Panc1 (cell line): ENCODE measurements around the gene PPFIA4. TPM values are rescaled to one million over a fixed set of nuclear protein-coding genes. Genes with fewer than 3 reads are reported as not detected.

ENCODE experiments used
- ATAC-seq: fragments of 200-7000 bp; cut with Tn5 transposase; 2 replicates; pipeline ENCODE4 v1.9.1; 2020; ENCODE audit warnings: mild to moderate bottlenecking, moderate library complexity
- BruUV-seq: library from RNA; stranded (reverse); fragments of 400-500 nt; replicated peaks from 2 replicates; lab custom pipeline; 2021; lab: Mats Ljungman, UMichigan
- CTCF ChIA-PET: fragments of 300-600 bp; sonication (Branson Sonifier 250); formaldehyde crosslinking; loops from one replicate; lab custom pipeline; 2022; ENCODE audit warnings: antibody characterized with exemption; lab: Charles Lee
- POLR2A ChIA-PET: fragments of 300-600 bp; sonication (Branson Sonifier 250); formaldehyde crosslinking; loops from one replicate; lab custom pipeline; 2022; ENCODE audit warnings: antibody characterized with exemption; lab: Charles Lee
- DNase-seq: peaks from one replicate; pipeline ENCODE4 v3.0.0-alpha.2; 2010; ENCODE audit warnings: low read depth, low spot score
- H3K27ac ChIP-seq: 2 replicates; pipeline ENCODE4 v1.5.1; 2011; ENCODE audit warnings: mild to moderate bottlenecking, low read length, inconsistent platforms
- H3K27me3 ChIP-seq: fragments of 200-500 bp; sonication (Bioruptor generic); 2 replicates; pipeline ENCODE4 v1.6.0; 2014; ENCODE audit warnings: low read length, inconsistent platforms; ENCODE audit not compliant: control insufficient read depth, insufficient read depth
- H3K36me3 ChIP-seq: fragments of 200-500 bp; sonication (Bioruptor generic); 2 replicates; pipeline ENCODE4 v1.5.1; 2014; ENCODE audit warnings: inconsistent platforms, mild to moderate bottlenecking, low read length, moderate library complexity; ENCODE audit not compliant: control insufficient read depth, insufficient read depth
- H3K4me1 ChIP-seq: 2 replicates; pipeline ENCODE4 v1.5.1; 2011; ENCODE audit warnings: inconsistent platforms, mild to moderate bottlenecking, low read length, moderate library complexity; ENCODE audit not compliant: control insufficient read depth, insufficient read depth
- H3K4me3 ChIP-seq, 2 experiments: 2 replicates each; pipeline ENCODE4 v1.5.1; 2011 to 2012; ENCODE audit warnings: low read depth in 2 of 2, low read length in 2 of 2, mild to moderate bottlenecking in 2 of 2, inconsistent platforms in 1 of 2, moderate library complexity in 1 of 2
- H3K9me3 ChIP-seq: fragments of 200-500 bp; sonication (Bioruptor generic); 2 replicates; pipeline ENCODE4 v1.5.1; 2014; ENCODE audit warnings: low read depth, mild to moderate bottlenecking, inconsistent platforms, low read length, moderate library complexity; ENCODE audit not compliant: control insufficient read depth, insufficient read depth
- POLR2AphosphoS5 ChIP-seq: IDR thresholded peaks from 2 replicates; pipeline ENCODE4 v1.6.1; 2012; ENCODE audit warnings: mild to moderate bottlenecking, low read depth, low read length, moderate library complexity
- SIN3A ChIP-seq: IDR thresholded peaks from 2 replicates; pipeline ENCODE4 v1.6.1; 2012; ENCODE audit warnings: low read depth, mild to moderate bottlenecking, low read length, moderate library complexity, borderline replicate concordance; ENCODE audit not compliant: insufficient read depth
- TCF7L2 ChIP-seq: IDR thresholded peaks from 2 replicates; pipeline ENCODE4 v1.6.1; 2011; ENCODE audit warnings: mild to moderate bottlenecking, low read depth, low read length, inconsistent platforms
- in situ Hi-C: cut with HindIII; loops from 2 replicates; pipeline ENCODE4 v1.10.0; 2016; ENCODE audit warnings: low sequenced_read_pairs, low pct_unique_long_range_greater_than_20kb
- intact Hi-C: fragments of 100-400 bp; cut with micrococcal nuclease; formaldehyde crosslinking; loops from one replicate; pipeline ENCODE4 v1.10.0; 2022; ENCODE audit not compliant: unreplicated experiment
- total RNA-seq: library from RNA; stranded (reverse); gene quantifications from one replicate; pipeline ENCODE4 v1.2.1, GENCODE V29; 2021; ENCODE audit not compliant: unreplicated experiment
- TF ChIP-seq, protein P1 (sequence below), 2 experiments: IDR thresholded peaks; 2 replicates each; pipeline ENCODE4 v1.6.1; 2011 to 2012; ENCODE audit warnings: low read depth in 2 of 2, control low read depth in 1 of 2, low read length in 1 of 2, mild to moderate bottlenecking in 1 of 2, moderate library complexity in 1 of 2; ENCODE audit not compliant: insufficient read depth in 1 of 2
- TF ChIP-seq, protein P2 (sequence below): fragments of 450-650 bp; IDR thresholded peaks from 2 replicates; pipeline ENCODE4 v1.5.1; 2017; ENCODE audit warnings: mild to moderate bottlenecking

PPFIA4 gene
- total RNA-seq, 1 experiment from 2014 or later = 1.9 TPM

DNA sequence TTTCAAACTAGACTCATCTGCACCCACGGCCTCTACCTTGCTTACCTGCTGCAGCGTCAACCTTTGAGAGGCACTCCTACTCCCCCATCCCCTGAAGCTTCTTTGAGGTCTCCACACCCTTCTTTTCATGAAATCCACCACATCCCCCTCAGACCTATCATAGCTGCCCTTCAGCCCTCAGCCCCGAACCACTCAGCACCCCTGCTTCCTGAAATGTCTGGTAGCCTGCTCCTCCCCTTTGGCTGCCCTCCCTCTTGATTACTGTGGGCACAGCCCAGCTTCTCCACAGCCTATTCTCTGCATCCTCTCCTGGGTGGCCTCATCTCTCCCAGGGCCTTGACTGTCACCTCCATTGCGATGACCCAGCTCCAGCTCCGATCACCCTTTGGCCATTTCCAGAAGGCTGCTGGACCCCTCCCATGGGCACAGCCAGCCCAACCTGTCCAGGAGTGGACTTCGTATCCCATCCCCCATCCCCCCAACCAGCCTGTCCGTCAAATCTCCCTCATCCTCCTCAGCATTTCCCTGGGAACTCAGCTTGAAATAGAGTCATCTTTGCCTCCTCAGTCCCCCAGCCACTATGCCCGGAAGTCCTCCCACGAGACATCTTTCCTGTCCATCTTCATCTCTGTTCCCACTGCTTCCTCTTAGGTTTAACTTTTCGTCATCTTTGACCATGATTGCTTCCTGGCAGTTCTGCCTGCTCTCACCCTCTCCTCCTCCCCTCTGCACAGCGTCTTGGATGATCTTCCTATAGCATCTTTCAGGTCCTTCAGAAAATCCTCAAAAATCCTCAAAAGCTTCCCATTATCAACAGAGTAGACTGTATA, 95.1 kb downstream of the PPFIA4 start:
- Histone ChIP-seq H3K4me1 (peaks cover 12% of the 10 kb centered on the region), H3K36me3 (no peaks in the 10 kb centered on the region), H3K9me3 (no peaks in the 10 kb centered on the region), H3K27ac (no peak overlapping the region), H3K27me3 (peaks cover 4% of the 10 kb centered on the region), H3K4me3 (no peak overlapping the region)
- ATAC-seq = no peak
- in situ Hi-C loops = no loop called here
- DNase-seq = no peak
- intact Hi-C loops = no loop called here
- ChIA-PET CTCF (interaction anchor here (0.6 to 1.4 kb wide), 4 partner anchors 81 to 506 kb away, joined by 3 to 7 read pairs (median 4); no protein-coding TSS in a partner anchor), POLR2A (no interaction called here)
- no TSS peak for BruUV-seq
- TF ChIP-seq TCF7L2 = no peak
- no peak for TF ChIP-seq SIN3A
- no peak for TF ChIP-seq POLR2AphosphoS5
- TF ChIP-seq, protein P1, sequence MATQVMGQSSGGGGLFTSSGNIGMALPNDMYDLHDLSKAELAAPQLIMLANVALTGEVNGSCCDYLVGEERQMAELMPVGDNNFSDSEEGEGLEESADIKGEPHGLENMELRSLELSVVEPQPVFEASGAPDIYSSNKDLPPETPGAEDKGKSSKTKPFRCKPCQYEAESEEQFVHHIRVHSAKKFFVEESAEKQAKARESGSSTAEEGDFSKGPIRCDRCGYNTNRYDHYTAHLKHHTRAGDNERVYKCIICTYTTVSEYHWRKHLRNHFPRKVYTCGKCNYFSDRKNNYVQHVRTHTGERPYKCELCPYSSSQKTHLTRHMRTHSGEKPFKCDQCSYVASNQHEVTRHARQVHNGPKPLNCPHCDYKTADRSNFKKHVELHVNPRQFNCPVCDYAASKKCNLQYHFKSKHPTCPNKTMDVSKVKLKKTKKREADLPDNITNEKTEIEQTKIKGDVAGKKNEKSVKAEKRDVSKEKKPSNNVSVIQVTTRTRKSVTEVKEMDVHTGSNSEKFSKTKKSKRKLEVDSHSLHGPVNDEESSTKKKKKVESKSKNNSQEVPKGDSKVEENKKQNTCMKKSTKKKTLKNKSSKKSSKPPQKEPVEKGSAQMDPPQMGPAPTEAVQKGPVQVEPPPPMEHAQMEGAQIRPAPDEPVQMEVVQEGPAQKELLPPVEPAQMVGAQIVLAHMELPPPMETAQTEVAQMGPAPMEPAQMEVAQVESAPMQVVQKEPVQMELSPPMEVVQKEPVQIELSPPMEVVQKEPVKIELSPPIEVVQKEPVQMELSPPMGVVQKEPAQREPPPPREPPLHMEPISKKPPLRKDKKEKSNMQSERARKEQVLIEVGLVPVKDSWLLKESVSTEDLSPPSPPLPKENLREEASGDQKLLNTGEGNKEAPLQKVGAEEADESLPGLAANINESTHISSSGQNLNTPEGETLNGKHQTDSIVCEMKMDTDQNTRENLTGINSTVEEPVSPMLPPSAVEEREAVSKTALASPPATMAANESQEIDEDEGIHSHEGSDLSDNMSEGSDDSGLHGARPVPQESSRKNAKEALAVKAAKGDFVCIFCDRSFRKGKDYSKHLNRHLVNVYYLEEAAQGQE (IDR thresholded peaks at IDR 0.05; ENCODE audit: insufficient read depth in 1 of 2, low read depth in 2 of 2, low read length in 1 of 2) = no peak
- TF ChIP-seq, protein P2, sequence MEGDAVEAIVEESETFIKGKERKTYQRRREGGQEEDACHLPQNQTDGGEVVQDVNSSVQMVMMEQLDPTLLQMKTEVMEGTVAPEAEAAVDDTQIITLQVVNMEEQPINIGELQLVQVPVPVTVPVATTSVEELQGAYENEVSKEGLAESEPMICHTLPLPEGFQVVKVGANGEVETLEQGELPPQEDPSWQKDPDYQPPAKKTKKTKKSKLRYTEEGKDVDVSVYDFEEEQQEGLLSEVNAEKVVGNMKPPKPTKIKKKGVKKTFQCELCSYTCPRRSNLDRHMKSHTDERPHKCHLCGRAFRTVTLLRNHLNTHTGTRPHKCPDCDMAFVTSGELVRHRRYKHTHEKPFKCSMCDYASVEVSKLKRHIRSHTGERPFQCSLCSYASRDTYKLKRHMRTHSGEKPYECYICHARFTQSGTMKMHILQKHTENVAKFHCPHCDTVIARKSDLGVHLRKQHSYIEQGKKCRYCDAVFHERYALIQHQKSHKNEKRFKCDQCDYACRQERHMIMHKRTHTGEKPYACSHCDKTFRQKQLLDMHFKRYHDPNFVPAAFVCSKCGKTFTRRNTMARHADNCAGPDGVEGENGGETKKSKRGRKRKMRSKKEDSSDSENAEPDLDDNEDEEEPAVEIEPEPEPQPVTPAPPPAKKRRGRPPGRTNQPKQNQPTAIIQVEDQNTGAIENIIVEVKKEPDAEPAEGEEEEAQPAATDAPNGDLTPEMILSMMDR = no peak

DNA sequence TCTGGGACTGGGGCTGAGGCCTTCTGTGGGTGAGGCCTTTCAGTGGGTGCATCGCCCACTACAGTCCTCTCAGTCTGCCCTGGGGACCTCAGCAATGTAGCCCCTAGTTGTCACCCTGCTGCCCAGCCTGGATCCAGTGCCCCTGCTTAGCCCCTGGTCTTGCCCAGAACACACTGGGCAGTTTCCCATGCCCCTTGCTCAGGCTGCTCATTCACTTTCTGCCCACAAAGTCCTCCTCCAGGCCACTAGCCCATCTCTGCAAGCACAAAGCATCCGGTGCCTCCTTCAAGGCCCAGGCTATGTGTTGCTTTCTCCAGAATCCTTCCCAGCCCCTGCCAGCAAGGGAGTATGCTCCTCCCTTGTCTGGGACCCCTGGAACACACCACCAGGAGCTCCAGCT, 95.9 kb downstream of the PPFIA4 start:
- ChIA-PET CTCF (interaction anchor here (0.6 kb wide), 1 partner anchor 1687 kb away, joined by 5 read pairs; no protein-coding TSS in a partner anchor), POLR2A (no interaction called here)
- DNase-seq = no peak
- no peak for TF ChIP-seq TCF7L2
- TF ChIP-seq, protein P2 = no peak
- TF ChIP-seq SIN3A = no peak
- no peak for TF ChIP-seq POLR2AphosphoS5
- in situ Hi-C loops = no loop called here
- intact Hi-C loops = no loop called here
- H3K9me3 ChIP-seq = no peaks in the 10 kb centered on the region
- no peak for ATAC-seq
- no TSS peak for BruUV-seq
- peaks cover 18% of the 10 kb centered on the region for H3K4me1 ChIP-seq
- no peaks in the 10 kb centered on the region for H3K36me3 ChIP-seq
- H3K27me3 ChIP-seq = peaks cover 7% of the 10 kb centered on the region
- H3K27ac ChIP-seq = no peak overlapping the region
- H3K4me3 ChIP-seq = no peak overlapping the region
